Activated T-cell treated with anti-CD3 and anti-CD28 coated beads, Interleukin-2, amount 50 U/mL, for 72 hours (primary cell): Measurements from ENCODE around the gene PDE10A. TPM values are rescaled to one million over a fixed set of nuclear protein-coding genes. Genes with fewer than 3 reads are reported as not detected.
"Not testable (repeated sequence)": the region's sequence is repeated elsewhere in the genome, so short reads cannot be mapped to it uniquely, and the experiment has no call there.

Source experiments
- ATAC-seq, 2 donors: fragments of 150-1000 bp; cut with Tn5 transposase; replicated peaks in 1 of 2; 2 replicates each; pipeline ENCODE4 v1.10.0; 2021; ENCODE audit warnings: moderate library complexity in 2 of 2, mild to moderate bottlenecking in 1 of 2
- DNase-seq, 2 donors: peaks; one replicate each; pipeline ENCODE4 v3.0.0; 2021 to 2022; ENCODE audit warnings: mixed read lengths in 1 of 2
- H3K27ac Mint-ChIP-seq: one replicate; pipeline ENCODE4 v1.8.0; 2022; ENCODE audit warnings: mild to moderate bottlenecking, moderate library complexity, mixed read lengths
- H3K27me3 Mint-ChIP-seq: one replicate; pipeline ENCODE4 v1.8.0; 2022; ENCODE audit warnings: low read depth, mixed read lengths
- H3K36me3 Mint-ChIP-seq, 2 donors: one replicate each; pipeline ENCODE4 v1.8.0; 2022; ENCODE audit warnings: mixed read lengths in 2 of 2, mild to moderate bottlenecking in 1 of 2; ENCODE audit not compliant: insufficient read depth in 2 of 2
- H3K4me1 Mint-ChIP-seq: one replicate; pipeline ENCODE4 v1.8.0; 2022; ENCODE audit warnings: low read depth, mixed read lengths
- H3K4me3 Mint-ChIP-seq, 2 donors: one replicate each; pipeline ENCODE4 v1.8.0; 2022; ENCODE audit warnings: mild to moderate bottlenecking in 2 of 2, mixed read lengths in 2 of 2, moderate library complexity in 2 of 2
- H3K9me3 Mint-ChIP-seq, 2 donors: one replicate each; pipeline ENCODE4 v1.8.0; 2022; ENCODE audit warnings: mixed read lengths in 2 of 2
- total RNA-seq, 2 donors: library from RNA; stranded (reverse); gene quantifications; one replicate each; pipeline ENCODE4 v1.2.3, GENCODE V29; 2022

PDE10A gene
- total RNA-seq, 2 donors from 2014 or later, result not detected

GRCh38 chr6:165469483-165469882, 193.6 kb downstream of the PDE10A start:
- H3K27ac Mint-ChIP-seq, result no peak overlapping the region
- DNase-seq, result no peak
- peaks cover 0 to 1% of the 10 kb centered on the region in 2 donors for H3K36me3 Mint-ChIP-seq
- H3K4me1 Mint-ChIP-seq, result no peaks in the 10 kb centered on the region
- H3K27me3 Mint-ChIP-seq, result no peaks in the 10 kb centered on the region
- no peak for ATAC-seq
- no peak overlapping the region for H3K4me3 Mint-ChIP-seq
- peaks cover 3 to 11% of the 10 kb centered on the region in 2 donors for H3K9me3 Mint-ChIP-seq

- Mint-ChIP-seq H3K9me3 (peaks cover 3 to 12% of the 10 kb centered on the region in 2 donors), H3K4me3 (no peak overlapping the region), H3K27me3 (no peaks in the 10 kb centered on the region), H3K4me1 (no peaks in the 10 kb centered on the region), H3K36me3 (peaks cover 0 to 1% of the 10 kb centered on the region in 2 donors), H3K27ac (no peak overlapping the region)
- DNase-seq (no peak), ATAC-seq (no peak)
These were observed 194.5 kb downstream of the PDE10A start for GRCh38 chr6:165468340-165469235.

- not testable (repeated sequence) for H3K27ac Mint-ChIP-seq, ATAC-seq, H3K4me1 Mint-ChIP-seq, H3K4me3 Mint-ChIP-seq, DNase-seq, H3K36me3 Mint-ChIP-seq, H3K27me3 Mint-ChIP-seq
- H3K9me3 Mint-ChIP-seq, result peaks cover 6 to 12% of the 10 kb centered on the region in 2 donors
These were observed 199.5 kb downstream of the PDE10A start for GRCh38 chr6:165463499-165463898.

GRCh38 chr6:165459605-165460301, 203.3 kb downstream of the PDE10A start:
- not testable (repeated sequence) for H3K27ac Mint-ChIP-seq, H3K36me3 Mint-ChIP-seq, DNase-seq, H3K4me1 Mint-ChIP-seq, H3K4me3 Mint-ChIP-seq, ATAC-seq, H3K9me3 Mint-ChIP-seq, H3K27me3 Mint-ChIP-seq

- H3K36me3 Mint-ChIP-seq, result peaks cover 0 to 2% of the 10 kb centered on the region in 2 donors
- ATAC-seq (no peak), DNase-seq (no peak)
- H3K27me3 Mint-ChIP-seq, result no peaks in the 10 kb centered on the region
- peaks cover 5 to 6% of the 10 kb centered on the region in 2 donors for H3K9me3 Mint-ChIP-seq
- H3K27ac Mint-ChIP-seq, result no peak overlapping the region
- no peaks in the 10 kb centered on the region for H3K4me1 Mint-ChIP-seq
- no peak overlapping the region for H3K4me3 Mint-ChIP-seq
These were observed 204.9 kb downstream of the PDE10A start for GRCh38 chr6:165458134-165458533.

GRCh38 chr6:165456286-165456685, 206.8 kb downstream of the PDE10A start:
- no peaks in the 10 kb centered on the region for H3K36me3 Mint-ChIP-seq
- no peak for ATAC-seq
- no peaks in the 10 kb centered on the region for H3K4me1 Mint-ChIP-seq

GRCh38 chr6:165455488-165455887, 207.6 kb downstream of the PDE10A start:
- Mint-ChIP-seq H3K27me3 (no peaks in the 10 kb centered on the region), H3K4me3 (no peak overlapping the region), H3K27ac (no peak overlapping the region), H3K4me1 (no peaks in the 10 kb centered on the region), H3K36me3 (no peaks in the 10 kb centered on the region), H3K9me3 (peaks cover 2% of the 10 kb centered on the region in 2 donors)
- ATAC-seq (no peak), DNase-seq (no peak)

More at GRCh38 chr6:165456286-165456685, 206.8 kb downstream of the PDE10A start:
- Mint-ChIP-seq H3K4me3 (no peak overlapping the region), H3K27me3 (no peaks in the 10 kb centered on the region), H3K9me3 (peaks cover 2% of the 10 kb centered on the region in 2 donors), H3K27ac (no peak overlapping the region)
- no peak for DNase-seq

GRCh38 chr6:165453395-165453794, 209.6 kb downstream of the PDE10A start:
- no peaks in the 10 kb centered on the region for H3K36me3 Mint-ChIP-seq

GRCh38 chr6:165451838-165452237, 211.2 kb downstream of the PDE10A start:
- Mint-ChIP-seq H3K9me3 (peaks cover 2% of the 10 kb centered on the region in 2 donors), H3K4me3 (no peak overlapping the region), H3K27ac (no peak overlapping the region), H3K36me3 (no peaks in the 10 kb centered on the region), H3K27me3 (no peaks in the 10 kb centered on the region), H3K4me1 (no peaks in the 10 kb centered on the region)
- ATAC-seq (no peak), DNase-seq (no peak)

More at GRCh38 chr6:165453395-165453794, 209.6 kb downstream of the PDE10A start:
- H3K4me3 Mint-ChIP-seq, result no peak overlapping the region
- DNase-seq (no peak), ATAC-seq (no peak)
- no peaks in the 10 kb centered on the region for H3K4me1 Mint-ChIP-seq
- H3K9me3 Mint-ChIP-seq, result peaks cover 2% of the 10 kb centered on the region in 2 donors
- H3K27ac Mint-ChIP-seq, result no peak overlapping the region
- H3K27me3 Mint-ChIP-seq, result no peaks in the 10 kb centered on the region

GRCh38 chr6:165448210-165448609, 214.8 kb downstream of the PDE10A start:
- H3K9me3 Mint-ChIP-seq, result peaks cover 1 to 4% of the 10 kb centered on the region in 2 donors
- ATAC-seq, result no peak
- H3K27me3 Mint-ChIP-seq, result no peaks in the 10 kb centered on the region
- H3K27ac Mint-ChIP-seq, result no peak overlapping the region
- H3K36me3 Mint-ChIP-seq, result no peaks in the 10 kb centered on the region
- DNase-seq, result no peak
- H3K4me1 Mint-ChIP-seq, result no peaks in the 10 kb centered on the region
- H3K4me3 Mint-ChIP-seq, result no peak overlapping the region

- peaks cover 1 to 2% of the 10 kb centered on the region in 2 donors for H3K9me3 Mint-ChIP-seq
- no peak overlapping the region for H3K27ac Mint-ChIP-seq
- no peaks in the 10 kb centered on the region for H3K27me3 Mint-ChIP-seq
- peaks cover 0 to 2% of the 10 kb centered on the region in 2 donors for H3K36me3 Mint-ChIP-seq
- ATAC-seq, result no peak
- H3K4me3 Mint-ChIP-seq, result no peak overlapping the region
- no peak for DNase-seq
- H3K4me1 Mint-ChIP-seq, result no peaks in the 10 kb centered on the region
These were observed 215.9 kb downstream of the PDE10A start for GRCh38 chr6:165447141-165447540.

GRCh38 chr6:165446331-165446730, 216.7 kb downstream of the PDE10A start:
- ATAC-seq (no peak), DNase-seq (no peak)
- no peak overlapping the region for H3K27ac Mint-ChIP-seq
- H3K36me3 Mint-ChIP-seq, result peaks cover 0 to 2% of the 10 kb centered on the region in 2 donors
- no peaks in the 10 kb centered on the region for H3K4me1 Mint-ChIP-seq
- peaks cover 1 to 2% of the 10 kb centered on the region in 2 donors for H3K9me3 Mint-ChIP-seq
- no peak overlapping the region for H3K4me3 Mint-ChIP-seq
- no peaks in the 10 kb centered on the region for H3K27me3 Mint-ChIP-seq

- peaks cover 0 to 2% of the 10 kb centered on the region in 2 donors for H3K36me3 Mint-ChIP-seq
- H3K4me3 Mint-ChIP-seq, result no peak overlapping the region
- peaks cover 1 to 2% of the 10 kb centered on the region in 2 donors for H3K9me3 Mint-ChIP-seq
- no peaks in the 10 kb centered on the region for H3K27me3 Mint-ChIP-seq
- no peak for ATAC-seq
- H3K27ac Mint-ChIP-seq, result no peak overlapping the region
- DNase-seq, result no peak
- no peaks in the 10 kb centered on the region for H3K4me1 Mint-ChIP-seq
These were observed 219.6 kb downstream of the PDE10A start for GRCh38 chr6:165443462-165443861.
